ENCODE measurements around the gene WDPCP.

DNA sequence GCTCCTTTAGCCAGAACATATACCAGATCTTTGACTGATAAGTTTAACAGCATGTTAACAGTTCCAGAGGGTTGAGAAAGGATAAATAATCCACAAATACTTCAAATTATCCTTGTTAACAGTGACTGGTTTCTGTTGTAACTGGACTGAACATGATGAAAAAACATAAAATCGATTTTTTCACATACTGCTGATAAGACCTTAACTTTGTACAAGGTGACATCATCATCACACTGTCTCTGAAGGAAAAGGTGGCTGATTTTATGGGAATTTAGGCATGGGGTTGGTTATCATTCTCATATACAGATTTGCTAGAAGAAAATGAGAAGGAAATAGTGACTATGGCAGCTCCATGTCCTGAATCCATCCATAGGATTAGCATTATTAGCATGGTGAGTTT is 501.6 kb downstream of the WDPCP start:
- TF ChIP-seq, protein P1, sequence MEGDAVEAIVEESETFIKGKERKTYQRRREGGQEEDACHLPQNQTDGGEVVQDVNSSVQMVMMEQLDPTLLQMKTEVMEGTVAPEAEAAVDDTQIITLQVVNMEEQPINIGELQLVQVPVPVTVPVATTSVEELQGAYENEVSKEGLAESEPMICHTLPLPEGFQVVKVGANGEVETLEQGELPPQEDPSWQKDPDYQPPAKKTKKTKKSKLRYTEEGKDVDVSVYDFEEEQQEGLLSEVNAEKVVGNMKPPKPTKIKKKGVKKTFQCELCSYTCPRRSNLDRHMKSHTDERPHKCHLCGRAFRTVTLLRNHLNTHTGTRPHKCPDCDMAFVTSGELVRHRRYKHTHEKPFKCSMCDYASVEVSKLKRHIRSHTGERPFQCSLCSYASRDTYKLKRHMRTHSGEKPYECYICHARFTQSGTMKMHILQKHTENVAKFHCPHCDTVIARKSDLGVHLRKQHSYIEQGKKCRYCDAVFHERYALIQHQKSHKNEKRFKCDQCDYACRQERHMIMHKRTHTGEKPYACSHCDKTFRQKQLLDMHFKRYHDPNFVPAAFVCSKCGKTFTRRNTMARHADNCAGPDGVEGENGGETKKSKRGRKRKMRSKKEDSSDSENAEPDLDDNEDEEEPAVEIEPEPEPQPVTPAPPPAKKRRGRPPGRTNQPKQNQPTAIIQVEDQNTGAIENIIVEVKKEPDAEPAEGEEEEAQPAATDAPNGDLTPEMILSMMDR (IDR thresholded peaks at IDR 0.05): no peak
- TF ChIP-seq POLR2A (IDR thresholded peaks at IDR 0.05): no peak
- no peak for TF ChIP-seq EP300 (IDR thresholded peaks at IDR 0.05)

Measured in ovary (tissue), 3 donors.